Dermis lymphatic vessel endothelial cell (primary cell): Measurements from ENCODE around the gene AMPD1. TPM values are rescaled to one million over a fixed set of nuclear protein-coding genes. Genes with fewer than 3 reads are reported as not detected.

Source experiments
- total RNA-seq: library from RNA; depleted of rRNA; stranded (reverse); fragments of >200 nt; gene quantifications from 2 replicates; pipeline ENCODE4 v1.2.1, GENCODE V29; 2014

AMPD1 gene
- total RNA-seq: not detected in 2 replicates

DNA sequence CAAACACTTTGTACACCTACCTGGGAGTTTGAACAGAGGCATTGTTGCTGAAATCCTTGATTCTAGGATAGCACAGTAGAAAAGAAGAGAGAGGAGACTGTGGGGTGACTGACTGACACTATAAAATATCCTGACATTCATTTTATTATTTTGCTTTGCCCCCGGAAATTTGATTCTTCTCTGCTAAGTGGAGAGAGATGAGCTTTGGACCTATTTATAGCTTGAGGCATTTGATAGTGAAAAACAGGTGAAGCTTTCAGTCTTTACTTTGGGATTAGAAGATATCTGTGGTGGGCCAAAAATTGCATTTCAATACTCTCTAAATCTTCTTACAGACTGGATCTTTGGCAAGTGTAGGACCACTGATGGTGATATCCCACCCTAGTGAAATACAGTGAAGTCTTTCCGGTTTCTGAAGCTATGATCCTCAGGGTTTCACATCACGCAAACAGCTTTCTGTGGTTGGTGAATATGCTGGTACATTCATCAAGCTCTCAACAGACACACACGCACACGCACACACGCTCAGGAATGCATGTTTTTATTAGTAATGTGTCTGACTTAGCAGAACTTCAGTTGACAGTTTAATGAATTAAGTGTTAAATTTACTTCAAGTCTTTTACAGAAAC is at the start of gene AMPD1:
Gene AMPD1, minus strand, starts transcription at position 117 of the 629 bp plus-strand sequence. Its CDS starts 75 bp downstream, at position 42.

DNA sequence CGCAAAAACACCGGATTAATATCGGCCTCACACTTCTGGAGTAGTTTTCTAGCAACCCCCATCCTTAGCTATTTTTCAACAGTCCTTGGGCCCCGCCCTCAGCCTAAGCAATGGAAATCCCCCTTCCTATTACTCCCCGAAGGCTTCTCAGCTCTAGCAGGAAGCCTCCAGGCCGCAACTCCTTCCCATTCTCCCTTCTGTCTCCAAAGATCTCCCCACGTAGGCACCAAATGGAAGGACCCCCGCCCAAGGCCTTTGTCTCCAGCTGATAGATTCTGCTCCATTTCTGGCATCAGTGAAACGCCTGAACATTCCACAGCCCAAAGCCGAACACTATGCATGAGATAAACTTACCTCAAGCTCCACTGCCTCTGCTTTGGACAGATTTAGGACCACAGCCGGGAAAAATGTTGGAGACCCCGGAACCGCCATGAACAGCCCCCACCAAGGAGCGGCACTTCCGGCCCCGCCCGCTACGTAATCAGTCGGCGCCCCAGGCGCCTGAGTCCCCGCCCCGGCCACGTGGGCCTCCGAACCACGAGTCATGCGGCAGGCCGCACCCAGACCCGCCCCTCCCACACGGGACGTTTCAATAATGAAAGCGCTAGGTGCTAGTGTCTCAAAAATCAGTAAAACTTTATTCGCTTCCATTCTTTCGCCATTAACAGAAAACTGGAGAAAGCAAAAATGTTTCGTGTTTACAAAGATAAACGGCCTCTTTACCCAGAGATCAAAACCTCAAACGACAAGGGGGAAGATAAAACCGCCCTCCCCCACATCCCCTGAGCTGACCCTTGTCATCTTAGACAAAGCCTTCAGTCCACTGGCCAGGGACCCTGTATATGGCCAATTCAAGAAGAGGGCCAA is 21.2 kb upstream of the AMPD1 start, which contains the start of gene NRAS:
Gene NRAS, minus strand, starts transcription at position 468 of the 867 bp plus-strand sequence. CDS start 611 bp downstream, outside the sequence.

DNA sequence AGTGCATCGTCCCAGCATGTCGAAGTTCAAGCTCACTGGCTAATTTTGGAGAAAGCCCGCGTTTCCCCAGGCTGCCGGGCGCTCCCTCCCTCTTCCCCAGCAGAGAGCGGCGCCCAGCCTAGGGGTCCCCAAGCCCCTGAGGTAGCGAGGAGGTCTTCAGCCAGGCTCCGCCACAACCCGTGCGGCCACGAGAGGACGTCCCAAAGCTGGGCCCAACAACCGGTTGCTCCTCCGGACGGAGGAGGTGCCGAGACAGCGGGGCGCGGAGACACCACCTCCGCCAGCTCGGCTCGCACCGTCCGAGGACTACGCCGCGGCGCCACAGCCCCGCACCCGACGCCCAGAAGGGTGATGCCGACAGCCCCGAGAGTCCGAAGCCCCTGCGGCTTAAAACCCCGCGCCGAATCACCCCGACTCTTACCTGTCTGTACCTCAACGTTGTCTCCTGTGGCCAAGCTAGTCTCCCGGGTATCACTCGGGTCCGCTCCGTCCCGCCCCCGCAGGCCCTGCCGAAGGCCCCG is 25.7 kb downstream of the AMPD1 start, which contains the start of gene DENND2C:
Gene DENND2C, minus strand, starts transcription at position 488 of the 521 bp plus-strand sequence. CDS start 44,065 bp downstream, outside the sequence.

Other genes starting within 250 kb of the AMPD1 start
- 24.9 and 27.6 TPM in 2 replicates for gene TRIM33, start 184.3 kb downstream of the AMPD1 start, total RNA-seq
- gene BCAS2, start 113.9 kb downstream of the AMPD1 start, total RNA-seq: 27.1 and 35.9 TPM in 2 replicates
- 8.8 and 9.2 TPM in 2 replicates for gene DENND2C, start 25.5 kb downstream of the AMPD1 start, total RNA-seq
- 81.3 and 83.0 TPM in 2 replicates for gene NRAS, start 21.2 kb upstream of the AMPD1 start, total RNA-seq
- 1,242 and 1,821 TPM in 2 replicates for gene CSDE1, start 62.4 kb upstream of the AMPD1 start, total RNA-seq
- 30.5 and 44.3 TPM in 2 replicates for gene SIKE1, start 85.1 kb upstream of the AMPD1 start, total RNA-seq
- not detected in 2 replicates for gene SYCP1, start 159.3 kb upstream of the AMPD1 start, total RNA-seq